GM18526 (cell line): ENCODE results near the gene CLASRP.

Experiments
- POLR2A ChIP-seq: IDR thresholded peaks from 3 replicates; pipeline ENCODE4 v1.6.1; 2011; ENCODE audit not compliant: insufficient read length; ENCODE audit errors: extremely low read depth

The CLASRP gene

GRCh38 chr19:45091031-45091923 is 52.4 kb downstream of the CLASRP start:
- peak; percentile 59 for TF ChIP-seq POLR2A

DNA sequence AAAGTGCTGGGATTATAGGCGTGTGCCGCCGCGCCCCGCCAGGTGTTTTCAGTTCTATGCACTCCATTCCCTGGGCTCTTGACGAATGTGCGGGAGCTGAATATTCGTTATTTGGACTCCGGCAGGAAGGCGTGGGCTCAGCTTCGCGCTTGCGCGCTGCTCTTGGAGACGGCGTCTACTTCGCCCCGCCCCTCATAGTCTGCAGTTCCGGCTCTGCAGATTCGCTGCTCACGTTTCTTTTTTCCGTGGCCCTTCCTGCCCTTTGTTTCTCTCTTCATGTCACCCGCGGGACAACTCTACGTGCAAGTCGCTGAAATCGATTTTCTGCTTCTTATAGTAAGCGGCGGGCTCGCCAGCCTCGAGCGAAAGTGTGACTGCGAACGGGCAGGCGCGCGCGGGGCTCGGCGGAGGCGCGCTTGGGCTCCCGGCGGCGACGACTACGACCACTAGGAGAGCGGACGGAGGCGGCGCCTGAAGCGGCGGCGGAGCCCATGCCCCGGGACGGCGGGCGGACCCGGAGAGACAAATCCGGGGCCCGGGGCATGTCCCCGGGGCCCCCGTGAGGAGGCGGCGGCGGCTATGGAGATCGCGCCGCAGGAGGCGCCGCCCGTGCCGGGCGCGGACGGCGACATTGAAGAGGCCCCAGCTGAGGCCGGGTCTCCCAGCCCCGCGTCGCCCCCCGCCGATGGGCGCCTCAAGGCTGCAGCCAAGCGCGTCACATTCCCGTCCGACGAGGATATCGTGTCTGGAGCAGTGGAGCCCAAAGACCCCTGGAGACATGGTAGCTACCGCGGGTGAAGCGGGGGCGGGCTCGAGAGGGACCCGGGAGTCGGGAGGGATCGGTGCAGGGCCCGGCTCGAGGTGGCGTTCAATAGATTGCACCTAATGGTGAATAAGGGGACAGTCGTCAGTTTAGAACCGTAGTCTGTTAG is 54.2 kb downstream of the CLASRP start, which contains the start of gene PPP1R37:
Gene PPP1R37 (plus strand): TSS at position 433 of the 932 bp plus-strand sequence. CDS start 147 bp downstream, at position 580.
- TF ChIP-seq POLR2A, result peak; percentile 50

DNA sequence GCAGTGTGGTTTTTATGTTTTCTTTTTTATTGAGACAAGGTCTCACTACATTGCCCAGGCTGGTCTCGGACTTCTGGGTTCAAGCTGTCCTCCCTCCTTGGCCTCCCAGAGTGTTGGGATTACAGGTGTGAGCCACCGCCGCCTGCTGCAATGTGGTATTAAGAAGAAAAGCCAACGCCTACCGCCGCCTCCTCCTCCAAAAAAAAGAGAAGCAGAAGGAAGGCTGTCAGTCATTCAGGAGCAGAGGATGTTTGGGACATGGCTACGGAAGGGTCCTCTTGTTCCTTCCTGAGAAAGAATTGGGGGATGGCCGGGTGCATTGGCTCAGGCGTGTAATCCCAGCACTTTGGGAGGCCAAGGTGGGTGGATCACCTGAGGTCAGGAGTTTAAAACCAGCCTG is 55.3 kb downstream of the CLASRP start:
- no peak for TF ChIP-seq POLR2A

GRCh38 chr19:45094707-45095106 is 55.9 kb downstream of the CLASRP start:
- no peak for TF ChIP-seq POLR2A

DNA sequence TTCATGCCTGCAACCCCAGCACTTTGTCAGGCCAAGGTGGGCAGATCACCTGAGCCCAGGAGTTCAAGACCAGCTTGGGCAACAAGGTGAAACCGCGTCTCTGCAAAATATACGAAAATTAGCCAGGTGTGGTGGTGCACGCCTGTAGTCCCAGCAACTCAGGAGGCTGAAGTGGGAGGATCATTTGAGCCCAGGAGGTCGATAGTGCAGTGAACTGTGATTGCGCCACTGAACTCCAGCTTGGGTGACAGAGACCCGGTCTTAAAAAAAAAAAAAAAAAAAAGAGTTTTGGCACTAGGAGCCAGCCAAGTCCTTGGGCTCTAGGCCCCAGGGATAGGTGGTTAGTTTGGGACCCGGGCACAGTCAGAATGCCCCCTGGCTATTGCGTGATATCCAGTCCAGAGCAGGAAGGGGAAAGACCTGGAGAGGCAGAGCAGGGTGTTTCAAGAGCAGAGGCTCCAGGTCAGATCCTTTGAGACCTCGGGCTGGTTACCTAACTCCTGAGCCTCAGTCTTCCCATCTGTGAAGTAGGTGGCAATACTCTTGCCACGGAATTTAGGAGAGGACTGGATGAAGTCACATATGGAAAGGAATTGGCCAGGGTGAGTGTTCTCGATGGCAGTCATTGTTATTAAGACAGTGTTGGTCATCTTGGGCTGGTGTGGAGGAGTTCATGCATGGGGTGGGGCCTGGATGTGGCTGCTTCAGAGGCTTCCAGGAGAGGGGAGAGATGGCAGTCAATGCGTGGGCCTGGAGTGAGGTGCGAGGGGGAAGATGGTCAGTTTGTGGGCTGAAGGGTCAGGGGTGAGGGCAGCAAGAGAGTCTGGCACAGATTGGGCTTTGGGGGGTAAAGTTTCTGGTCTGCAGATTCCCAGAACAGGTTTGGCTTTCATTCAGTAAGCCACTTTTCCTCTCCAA is 56.9 kb downstream of the CLASRP start:
- TF ChIP-seq POLR2A, result no peak

DNA sequence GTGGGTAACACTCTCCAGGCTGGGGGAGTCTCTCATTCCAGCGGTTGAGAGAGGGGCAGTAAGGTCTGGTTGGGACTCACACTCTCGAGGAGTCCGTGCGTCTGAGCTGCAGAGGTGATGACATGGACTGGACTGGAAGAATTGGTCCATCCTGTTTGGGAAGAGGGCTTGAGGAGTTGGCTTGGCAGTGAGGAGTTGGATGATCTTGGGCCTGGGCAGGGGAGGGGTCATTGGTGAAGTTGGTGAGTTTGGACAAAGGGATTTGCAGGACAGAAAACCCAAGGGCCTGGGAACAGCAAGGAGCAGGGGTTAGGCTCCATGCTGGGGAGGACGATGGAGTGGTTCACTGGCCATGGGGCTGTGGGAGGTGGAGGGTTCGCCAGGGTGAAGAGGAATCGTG is 57.9 kb downstream of the CLASRP start:
- no peak for TF ChIP-seq POLR2A

DNA sequence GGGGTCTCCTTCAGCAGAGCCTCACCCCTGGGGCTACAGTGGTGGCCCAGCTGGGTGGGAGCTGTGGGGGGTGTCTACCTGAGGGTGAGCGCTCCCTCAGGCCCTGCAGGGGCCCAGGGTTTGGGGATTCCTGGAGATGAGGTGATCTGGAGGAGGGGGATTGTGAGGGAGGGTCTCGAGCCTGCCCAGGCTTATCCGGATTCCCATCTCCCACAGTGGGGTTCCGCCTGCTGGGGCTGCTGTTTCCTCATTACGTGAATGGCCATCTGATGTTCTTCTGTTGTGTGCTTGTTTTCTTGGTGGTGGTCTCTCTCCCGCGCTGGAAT is 58.6 kb downstream of the CLASRP start:
- TF ChIP-seq POLR2A, result no peak

GRCh38 chr19:45097776-45098520 is 59.1 kb downstream of the CLASRP start:
- no peak for TF ChIP-seq POLR2A

- no peak for TF ChIP-seq POLR2A
Measured at GRCh38 chr19:45098521-45099466, 59.9 kb downstream of the CLASRP start.

GRCh38 chr19:45099467-45100191 is 60.8 kb downstream of the CLASRP start:
- TF ChIP-seq POLR2A, result no peak

DNA sequence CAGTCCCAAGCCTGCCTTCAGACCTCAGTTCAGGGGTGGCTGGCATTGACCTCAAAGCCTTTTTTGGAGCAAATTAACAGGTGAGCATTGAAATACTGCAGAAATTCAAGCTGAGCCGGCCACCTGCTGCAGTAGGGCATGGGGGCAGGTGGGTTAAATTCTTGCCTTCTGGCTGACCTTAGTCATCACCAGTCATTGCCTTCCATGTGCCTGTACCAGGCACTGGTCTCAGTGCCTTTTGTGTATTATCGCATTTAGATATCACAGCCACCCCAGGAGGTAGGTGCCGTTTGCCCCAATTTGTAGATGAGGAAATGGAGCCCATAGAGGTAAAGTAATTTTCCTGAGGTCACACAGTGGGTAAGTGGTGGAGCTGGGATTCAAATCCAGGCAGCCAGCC is 61.4 kb downstream of the CLASRP start:
- TF ChIP-seq POLR2A, result no peak

DNA sequence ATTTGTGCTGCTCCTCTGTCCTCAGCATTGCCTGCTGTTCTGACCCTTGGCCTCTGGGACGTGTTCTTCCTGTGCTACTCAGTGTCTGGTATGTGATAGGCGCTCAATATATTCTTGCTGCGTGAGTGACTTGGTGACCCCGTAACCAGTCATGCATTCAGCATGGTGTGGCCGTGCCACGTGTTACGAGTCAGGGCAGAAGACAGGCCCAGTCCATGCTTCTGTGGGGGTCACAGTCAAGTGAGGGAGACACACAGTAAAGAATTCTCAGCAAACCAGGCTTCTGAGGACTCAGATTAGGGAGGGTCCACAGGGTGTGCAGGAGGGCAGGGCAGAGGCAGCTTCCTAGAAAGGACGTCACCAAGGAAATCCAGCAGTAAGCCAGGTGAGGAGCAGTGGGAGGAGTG is 62.0 kb downstream of the CLASRP start:
- no peak for TF ChIP-seq POLR2A
